Astrocyte of the hippocampus (primary cell): ENCODE measurements around the gene GARIN3.
"Not testable (repeated sequence)": the region's sequence is repeated elsewhere in the genome, so short reads cannot be mapped to it uniquely, and the experiment has no call there.

ENCODE experiments used
- DNase-seq: peaks from one replicate; pipeline ENCODE4 v3.0.0; 2011; ENCODE audit warnings: low read depth, low spot score

Gene GARIN3

DNA sequence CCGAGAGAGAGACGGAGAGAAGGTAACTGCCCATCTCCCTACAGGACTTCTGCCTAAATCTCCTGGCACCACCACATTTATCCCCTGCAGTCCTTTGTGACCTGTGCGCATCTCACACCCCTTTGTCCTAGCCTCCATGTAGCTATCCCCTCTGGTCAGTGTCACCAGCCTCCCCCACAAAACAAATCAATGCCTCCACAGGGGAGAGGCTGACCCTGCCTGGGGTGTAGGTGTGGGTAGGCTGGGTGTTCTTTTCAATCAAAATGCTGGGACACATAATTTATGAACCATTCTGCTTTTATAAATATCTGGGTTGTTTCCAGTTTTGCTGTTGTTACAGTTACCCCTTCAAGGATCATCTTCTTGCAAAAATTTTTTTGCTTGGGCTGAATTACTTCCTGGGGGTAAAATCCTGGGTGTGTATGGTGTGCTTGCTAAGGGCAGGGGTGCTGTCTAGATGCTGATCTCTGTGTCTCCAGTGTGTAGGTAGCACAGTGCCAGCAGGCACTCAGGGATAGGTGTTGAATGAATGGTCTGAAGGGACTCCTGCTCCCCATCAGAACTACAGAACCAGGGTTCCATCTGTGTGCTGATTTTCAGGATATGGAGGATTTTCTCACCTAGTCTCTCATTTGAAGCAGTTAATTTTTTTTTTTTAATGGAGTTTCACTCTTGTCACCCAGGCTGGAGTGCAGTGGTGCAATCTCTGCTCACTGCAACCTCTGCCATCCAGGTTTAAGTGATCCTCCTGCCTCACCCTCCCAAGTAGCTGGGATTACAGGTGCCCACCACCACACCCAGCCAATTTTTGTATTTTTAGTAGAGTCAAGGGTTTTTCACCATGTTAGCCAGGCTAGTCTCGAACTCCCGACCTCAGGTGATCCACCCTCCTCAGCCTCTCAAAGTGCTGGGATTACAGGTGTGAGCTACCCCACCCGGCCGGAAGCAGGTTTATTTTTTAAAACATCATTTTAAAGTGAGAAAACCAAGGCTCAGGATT is at the start of gene GARIN3:
TSS of gene GARIN3 (minus strand) at position 51 of the 1,000 bp plus-strand sequence. CDS start 96 bp downstream, outside the sequence.
- no peak for DNase-seq

DNA sequence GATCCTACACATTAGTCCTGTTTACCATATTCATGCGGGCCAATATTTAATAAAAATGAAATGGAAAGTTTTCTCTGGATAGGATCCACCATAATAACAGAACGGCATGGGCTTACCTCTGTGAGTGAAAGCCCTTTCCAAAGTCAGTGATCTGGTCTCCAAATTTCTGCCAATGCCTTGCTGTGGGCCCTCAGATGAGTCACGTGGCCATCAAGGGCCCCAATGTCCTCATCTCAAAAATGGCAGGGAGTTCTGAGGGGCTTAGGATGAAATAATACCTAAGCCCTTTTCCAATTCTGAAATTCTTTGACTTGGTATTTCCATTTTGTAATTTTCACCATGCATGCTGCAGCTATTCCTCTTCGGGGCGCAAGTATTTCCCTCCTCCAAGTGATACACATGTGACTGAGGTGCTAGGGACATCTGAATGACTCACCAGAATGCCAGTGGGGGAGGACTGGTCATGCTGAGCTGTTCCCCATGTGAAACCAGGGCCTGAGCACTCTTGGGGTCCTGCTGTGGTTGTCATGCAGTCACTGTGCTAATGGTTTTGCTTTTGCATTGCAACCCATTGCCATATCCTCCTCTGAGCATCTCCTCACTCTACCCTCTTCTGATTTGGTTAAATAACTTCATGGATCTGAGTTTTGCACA is 49.6 kb upstream of the GARIN3 start:
- DNase-seq = no peak

DNA sequence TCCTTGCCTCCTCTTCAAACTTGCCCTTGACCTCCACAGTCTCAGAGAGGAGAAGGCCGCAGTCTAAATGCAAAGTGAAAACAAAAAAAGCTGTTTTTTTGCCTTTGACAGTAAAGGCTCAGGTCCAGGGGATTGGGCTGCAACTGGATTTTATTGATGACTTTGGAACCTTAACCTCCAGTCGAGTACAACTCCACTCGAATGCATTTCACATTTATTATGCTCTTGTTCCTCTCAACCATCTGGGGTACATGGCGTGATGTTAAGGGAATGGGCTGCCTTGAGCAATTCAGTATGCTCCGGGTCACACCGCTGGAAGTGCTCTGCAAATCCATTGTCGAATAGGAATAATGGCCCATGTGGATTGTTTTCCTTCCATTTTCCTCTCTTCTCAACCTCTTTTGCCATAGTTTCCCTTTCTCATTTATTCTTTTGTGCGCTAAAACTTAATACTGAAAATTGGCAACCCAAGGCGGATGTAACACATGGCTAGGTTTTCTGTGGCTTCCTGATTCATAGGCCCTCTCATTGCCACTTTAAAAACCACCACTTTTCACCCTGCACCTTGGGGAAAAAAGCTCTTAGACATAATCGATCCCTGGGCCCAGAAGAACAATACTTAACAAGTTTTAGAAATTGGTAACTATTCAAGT is 48.9 kb upstream of the GARIN3 start:
- no peak for DNase-seq

DNA sequence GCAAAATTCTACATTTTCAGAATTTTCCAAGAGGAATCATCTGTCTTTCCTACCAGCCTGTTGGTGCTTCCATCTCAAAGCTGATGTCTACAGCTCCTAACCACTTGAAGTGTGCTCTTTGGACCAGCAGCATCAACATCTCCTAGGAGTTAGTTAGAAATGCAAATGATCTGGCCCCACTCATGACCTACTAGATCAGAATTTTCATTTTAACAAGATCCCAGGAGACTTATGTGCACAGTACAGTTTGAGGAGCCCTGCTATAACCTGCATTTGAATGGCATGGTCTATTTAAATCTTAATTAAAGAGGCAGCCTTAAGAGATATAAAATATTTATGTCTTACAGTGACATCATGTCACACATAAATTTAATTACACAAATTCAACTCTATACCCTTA is 48.4 kb upstream of the GARIN3 start:
- no peak for DNase-seq

DNA sequence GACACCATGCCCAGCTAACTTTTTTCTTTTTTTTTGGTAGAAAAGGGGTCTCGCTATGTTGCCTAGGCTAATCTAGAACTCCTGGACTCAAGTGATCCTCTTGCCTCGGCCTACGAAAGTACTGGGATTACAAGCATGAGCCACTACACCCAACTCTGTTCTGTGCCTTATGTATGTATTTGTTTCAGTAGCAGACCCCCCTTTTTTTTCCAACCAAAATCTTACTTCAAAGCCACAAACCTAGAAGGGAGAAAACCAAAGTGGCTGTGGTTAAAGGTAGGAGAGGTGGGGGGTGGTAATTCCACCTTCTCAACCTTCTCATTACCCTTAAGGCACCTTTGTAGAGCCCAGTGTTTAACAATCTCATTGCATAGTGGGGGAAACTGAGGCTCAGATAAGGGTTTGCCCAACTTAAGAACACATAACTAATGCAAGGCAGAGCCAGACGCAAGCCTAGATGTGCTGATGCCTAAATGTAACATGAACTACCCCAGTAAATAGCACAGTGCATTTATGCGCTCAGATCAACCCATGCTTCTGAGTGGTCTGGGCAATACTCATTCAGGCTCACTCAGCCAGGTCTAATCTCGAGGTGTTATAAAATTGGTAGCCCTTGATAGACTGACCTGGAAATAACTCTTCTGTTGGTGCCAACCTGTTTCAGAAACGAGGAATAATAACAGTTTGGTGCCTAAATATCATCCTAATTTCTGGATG is 47.6 kb upstream of the GARIN3 start:
- no peak for DNase-seq

DNA sequence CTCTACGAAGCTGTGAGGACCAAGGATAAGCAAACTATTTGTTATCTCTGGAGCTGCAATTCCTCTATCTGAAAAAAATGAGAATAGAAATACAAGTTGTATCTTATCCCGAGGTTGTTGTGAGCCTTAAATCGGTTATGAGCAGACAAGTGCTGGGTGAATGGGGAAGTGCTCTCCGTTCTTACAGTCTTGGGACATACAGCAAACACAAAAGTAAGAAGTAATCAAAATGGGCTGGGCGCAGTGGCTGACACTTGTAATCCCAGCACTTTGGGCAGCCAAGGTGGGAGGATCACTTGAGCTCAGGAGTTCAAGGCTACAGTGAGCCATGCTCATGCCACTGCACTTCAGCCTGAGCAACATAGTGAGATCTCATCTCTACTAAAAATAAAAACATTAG is 46.2 kb upstream of the GARIN3 start:
- DNase-seq = no peak

DNA sequence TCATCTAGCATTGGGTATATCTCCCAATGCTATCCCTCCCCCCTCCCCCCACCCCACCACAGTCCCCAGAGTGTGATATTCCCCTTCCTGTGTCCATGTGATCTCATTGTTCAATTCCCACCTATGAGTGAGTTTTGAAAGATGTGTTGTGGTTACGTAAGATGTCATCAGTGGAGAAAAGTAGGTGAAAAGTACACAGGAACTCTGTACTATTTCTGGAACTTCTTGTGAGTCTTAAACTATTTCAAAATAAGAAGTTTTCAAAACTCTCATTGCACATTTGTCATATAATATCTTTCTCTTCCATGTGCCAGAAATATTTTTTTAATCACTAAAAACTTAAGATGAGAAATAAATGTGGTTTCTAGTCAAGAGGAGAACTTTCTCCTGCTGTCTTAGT is 44.6 kb upstream of the GARIN3 start:
- DNase-seq = not testable (repeated sequence)

DNA sequence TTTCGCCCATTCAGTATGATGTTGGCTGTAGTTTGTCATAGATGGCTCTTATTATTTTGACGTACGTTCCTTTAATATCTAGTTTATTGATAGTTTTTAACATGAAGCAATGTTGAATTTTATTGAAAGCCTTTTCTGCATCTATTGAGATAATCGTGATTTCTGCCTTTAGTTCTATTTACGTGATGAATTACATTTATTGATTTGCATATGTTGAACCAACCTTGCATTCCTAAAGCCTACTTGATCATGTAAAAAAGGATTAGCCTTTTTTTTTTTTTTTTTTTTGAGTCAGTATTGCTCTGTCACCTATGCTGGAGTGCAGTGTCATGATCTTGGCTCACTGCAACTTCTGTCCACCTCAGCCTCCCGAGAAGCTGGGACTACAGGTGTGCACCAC is 39.6 kb upstream of the GARIN3 start:
- no peak for DNase-seq

DNA sequence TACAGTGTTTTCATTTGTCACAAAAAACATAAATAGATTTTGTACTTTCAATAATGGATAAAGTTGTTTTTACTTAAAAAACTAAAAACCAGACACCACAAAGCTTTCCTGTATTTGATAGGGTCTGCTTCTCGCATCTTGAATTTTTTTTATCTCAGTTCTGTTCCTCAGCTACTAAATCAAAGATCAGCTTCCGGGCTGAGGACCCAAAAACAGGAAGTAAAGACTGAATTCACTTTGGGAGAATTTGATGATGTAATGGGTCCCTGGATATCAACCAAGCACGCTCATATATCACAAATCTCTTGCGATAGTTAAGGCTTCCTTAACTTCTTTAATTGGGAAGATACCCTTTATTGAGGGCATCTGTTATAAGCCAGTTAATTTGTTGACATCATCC is 38.7 kb upstream of the GARIN3 start:
- no peak for DNase-seq

DNA sequence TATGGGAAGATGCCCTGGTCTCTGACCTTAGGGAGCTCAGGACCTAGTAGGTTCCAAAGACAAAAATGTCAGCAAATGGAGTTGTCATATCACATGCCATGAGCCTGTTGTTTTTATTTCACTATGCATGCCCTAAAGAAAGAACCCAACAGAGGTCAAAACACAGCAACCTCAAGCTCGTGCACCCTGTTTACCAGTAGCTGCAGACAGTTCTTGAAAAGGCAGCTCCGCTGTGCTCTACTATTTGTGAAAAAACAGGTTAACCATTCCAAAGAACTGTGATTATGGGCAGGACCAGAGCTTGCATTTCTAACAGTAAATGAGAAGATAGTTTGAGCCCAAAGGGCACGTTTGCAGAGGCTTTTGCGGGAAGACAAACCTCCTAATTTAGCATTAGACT is 37.4 kb upstream of the GARIN3 start:
- DNase-seq = no peak

DNA sequence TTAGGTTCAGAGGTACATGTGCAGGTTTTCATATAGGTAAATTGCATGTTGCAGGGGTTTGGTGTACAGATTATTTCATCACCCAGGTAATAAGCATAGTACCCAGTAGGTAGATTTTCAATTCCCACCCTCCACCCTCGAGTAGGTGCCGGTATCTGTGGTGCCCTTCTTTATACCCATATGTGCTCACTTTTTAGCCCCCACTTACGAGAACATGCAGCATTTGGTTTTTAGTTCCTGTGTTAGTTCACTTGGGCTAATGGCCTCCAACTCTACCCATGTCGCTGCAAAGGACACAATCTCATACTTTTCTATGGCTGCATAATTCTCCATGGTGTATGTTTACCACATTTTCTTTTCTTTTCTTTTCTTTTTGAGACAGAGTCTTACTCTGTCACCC is 35.8 kb upstream of the GARIN3 start:
- DNase-seq = no peak

DNA sequence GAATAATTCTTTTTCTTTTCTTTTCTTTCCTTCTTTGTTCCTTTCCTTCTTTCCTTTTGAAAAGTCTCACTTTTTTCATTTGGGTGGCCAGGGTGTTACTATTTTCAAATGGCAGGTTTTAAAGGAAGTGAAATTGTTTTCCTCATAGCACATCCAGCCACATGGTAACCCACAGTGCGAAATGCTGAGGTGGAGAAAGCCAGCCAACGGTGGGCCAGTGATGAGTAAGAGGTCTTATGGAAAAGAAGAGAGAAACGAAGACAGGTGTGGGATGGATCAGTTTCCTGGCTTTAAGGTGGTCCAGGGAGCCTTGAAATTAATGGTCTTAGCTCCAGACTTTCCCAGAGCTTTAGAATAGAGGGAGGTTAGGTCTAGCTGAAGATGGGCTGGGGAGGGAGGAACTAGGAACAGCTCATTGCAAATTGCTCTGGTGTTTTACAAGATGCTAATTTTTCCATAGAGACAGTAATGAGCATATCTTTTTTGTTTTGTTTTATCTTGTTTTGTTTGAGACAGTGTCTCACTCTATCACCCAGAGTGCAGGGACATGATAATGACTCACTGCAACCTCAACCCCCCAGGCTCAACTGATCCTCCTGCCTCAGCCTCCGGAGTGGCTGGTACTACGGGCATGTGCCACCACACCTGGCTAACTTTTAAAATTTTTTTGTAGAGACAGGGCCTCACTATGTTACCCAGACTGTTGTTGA is 32.4 kb upstream of the GARIN3 start:
- DNase-seq = no peak

DNA sequence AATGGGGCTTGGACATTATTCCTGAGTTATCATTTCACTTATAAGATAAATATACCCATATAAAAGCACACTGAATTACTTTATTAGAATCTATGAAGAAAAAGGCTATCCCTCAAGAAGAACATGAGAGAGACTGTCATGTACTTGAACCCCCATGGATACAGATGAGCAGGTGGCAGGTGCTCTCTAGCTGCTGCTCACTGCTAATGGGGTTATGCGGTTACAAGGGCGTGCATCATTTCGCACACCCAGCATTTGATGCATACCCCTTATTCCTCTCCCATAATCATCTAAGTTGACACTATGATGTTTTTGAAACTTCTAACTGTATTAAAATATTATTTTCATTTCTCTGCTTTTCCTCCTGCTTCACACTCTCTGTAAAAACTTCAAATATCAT is 31.0 kb upstream of the GARIN3 start:
- DNase-seq = no peak

DNA sequence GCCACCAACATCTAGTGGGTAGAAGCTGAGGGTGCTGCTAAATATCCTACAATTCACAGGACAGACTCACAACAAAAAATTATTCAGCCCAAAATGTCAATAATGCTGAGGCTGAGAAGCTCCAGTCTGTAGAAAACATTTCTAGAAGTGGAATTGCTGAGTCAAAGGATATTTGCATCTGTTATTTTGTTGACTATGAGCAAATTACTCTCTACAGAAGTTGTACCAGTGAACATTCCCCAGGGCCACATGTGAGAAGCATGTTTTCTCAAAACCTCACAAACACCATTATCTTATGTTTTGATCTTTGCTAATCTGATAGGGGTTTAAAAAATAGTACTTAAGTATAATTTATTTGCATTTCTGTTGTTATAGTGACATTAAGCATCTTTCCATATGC is 30.0 kb upstream of the GARIN3 start:
- no peak for DNase-seq

DNA sequence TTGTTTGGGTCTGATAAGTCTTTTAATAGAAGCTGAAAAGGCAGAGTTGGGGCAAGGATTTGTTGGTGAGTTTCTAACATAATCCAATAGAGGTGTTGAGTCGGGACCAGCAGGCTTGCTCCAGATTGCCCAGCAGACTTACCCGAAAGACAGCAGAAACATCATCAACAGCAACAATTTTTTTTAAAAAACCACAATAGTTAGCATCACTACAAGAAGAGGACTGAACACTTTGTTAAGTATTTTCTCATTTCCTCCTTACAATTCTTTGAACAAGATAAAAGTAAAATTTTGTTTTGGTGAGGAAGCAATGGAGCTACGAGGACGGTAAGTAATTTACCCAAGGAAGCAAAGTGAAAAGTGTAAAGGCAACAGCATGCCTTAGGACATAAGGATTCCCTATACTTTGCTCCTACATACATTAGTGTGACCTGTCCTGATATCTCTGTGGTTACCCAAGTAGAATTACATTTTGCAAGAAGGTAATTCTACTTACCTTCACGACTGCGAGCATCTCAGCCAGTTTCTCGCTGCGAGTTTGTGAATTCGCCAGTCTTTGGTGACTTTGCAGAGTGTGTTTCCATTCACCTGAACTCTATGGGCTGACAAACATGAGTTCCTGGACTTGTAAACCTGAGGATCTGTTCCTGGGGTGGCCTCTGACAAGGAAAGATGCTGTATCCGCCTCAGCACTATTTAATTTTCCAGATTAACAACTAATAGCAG is 27.8 kb upstream of the GARIN3 start:
- DNase-seq = no peak

DNA sequence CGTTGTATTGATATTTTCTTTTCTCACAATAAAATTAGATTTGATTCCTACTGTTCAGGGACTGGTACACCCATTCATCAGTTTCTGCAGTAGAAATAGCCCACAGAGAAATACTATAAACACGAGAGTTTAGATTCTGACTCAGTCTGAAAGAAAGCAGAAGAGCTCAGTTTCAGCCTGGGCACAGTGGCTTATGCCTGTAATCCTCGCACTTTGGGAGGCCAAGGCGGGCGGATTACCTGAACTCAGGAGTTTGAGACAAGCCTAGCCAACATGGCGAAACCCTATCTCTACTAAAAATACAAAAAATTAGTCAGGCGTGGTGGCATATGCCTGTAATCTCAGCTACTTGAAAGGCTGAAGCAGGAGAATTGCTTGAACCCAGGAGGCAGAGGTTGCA is 23.2 kb upstream of the GARIN3 start:
- no peak for DNase-seq

DNA sequence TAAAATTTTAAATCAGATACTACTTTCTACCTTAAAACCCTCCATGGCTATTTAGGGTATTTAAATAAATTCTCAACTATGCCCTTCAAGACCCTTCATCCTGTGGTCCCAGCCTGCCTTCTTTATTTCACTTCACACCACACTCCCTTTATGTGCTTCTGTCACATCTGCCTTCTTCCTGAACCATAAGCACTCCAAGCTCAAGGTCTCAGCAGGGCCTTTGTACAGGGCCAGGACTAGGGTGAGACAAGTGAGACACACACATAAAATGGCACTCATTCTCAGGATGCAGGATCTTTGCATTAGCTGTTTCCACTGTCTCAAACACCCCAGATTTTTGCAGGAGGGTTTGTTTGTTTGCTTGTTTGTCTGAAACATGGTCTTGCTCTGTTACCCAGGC is 22.2 kb upstream of the GARIN3 start:
- no peak for DNase-seq

DNA sequence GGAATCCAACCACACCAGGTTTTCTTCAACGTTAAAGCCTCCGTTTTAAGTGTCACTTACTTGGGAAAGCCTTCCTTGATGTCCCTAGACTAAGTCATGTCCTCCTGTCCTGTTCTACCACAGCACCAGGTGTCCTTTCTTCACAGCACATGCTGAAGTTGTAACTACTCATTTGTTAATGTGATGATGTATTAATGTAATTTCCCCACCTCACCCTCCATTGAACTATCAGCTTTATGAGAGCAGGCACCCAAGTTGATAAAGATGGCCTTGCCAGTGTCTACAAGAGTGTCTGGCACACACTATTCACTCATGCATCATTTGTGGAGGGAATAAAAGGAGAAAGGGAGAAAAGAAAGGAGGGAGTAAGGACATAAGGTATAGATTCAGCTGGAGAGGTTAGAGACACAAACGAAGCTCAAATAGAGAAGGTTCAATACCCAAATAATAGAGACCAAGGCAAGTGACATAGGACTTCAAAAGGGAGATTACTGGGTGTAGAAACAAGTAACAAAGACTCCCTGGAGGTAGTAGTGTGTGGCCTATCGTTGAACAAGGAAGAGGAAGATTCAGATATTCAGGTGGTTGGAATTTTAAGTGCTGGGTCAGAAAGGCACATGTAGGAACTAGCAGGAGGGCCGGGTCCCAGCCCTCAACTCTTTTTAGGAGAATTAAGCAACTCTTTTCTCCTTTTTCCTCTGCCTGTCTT is 21.1 kb upstream of the GARIN3 start:
- DNase-seq = no peak

DNA sequence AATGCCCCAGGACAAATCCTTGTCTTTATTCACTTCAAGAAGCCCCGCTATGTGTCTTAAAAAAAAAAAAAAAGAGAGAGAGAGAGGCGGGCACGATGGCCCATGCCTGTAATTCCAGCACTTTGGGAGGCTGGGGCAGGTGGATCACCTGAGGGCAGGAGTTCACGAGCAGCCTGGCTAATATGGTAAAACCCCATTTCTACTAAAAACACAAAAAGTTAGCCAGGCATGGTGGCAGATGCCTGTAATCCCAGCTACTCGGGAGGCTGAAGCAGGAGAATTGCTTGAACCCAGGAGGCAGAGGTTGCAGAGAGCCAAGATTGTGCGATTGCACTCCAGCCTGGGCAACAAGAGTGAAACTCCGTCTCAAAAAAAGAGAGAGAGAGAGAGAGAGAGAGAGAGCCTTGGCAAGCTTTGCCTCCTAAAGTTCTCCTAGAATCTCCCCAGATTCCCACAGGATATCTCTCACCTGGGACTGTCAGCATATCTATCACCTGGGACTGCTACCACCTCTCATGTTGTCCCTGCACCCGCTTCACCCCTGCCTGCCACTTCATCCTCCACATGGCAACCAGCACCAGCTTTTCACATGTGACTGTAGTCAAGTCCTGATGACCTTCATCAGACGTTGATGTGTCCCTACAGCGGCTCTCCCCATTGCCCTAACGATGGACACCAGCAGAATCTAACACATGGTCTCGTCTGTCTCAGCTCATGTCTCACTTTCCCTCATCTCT is 20.4 kb upstream of the GARIN3 start:
- DNase-seq = no peak
